ENCODE measurements around the gene CTXND1.
"Not testable (repeated sequence)": the region's sequence is repeated elsewhere in the genome, so short reads cannot be mapped to it uniquely, and the experiment has no call there.

Gene CTXND1

GRCh38 chr15:80252121-80252518 lies at the start of gene CTXND1:
CTXND1 (minus strand) TSS chr15:80252213; CDS start chr15:80201949, 50,264 bp downstream.
- DNase-seq (ENCODE audit: low read depth): no peak
- TF ChIP-seq, protein P1, sequence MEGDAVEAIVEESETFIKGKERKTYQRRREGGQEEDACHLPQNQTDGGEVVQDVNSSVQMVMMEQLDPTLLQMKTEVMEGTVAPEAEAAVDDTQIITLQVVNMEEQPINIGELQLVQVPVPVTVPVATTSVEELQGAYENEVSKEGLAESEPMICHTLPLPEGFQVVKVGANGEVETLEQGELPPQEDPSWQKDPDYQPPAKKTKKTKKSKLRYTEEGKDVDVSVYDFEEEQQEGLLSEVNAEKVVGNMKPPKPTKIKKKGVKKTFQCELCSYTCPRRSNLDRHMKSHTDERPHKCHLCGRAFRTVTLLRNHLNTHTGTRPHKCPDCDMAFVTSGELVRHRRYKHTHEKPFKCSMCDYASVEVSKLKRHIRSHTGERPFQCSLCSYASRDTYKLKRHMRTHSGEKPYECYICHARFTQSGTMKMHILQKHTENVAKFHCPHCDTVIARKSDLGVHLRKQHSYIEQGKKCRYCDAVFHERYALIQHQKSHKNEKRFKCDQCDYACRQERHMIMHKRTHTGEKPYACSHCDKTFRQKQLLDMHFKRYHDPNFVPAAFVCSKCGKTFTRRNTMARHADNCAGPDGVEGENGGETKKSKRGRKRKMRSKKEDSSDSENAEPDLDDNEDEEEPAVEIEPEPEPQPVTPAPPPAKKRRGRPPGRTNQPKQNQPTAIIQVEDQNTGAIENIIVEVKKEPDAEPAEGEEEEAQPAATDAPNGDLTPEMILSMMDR (conservative IDR thresholded peaks at IDR 0.05; ENCODE audit: low read length): no peak
- H3K4me3 ChIP-seq (ENCODE audit: low read length): no peak within 1 kb of the TSS; the same call in 1 of the 2 replicates

GRCh38 chr15:80301472-80301871 lies 49.5 kb upstream of the CTXND1 start:
- H3K4me3 ChIP-seq (ENCODE audit: low read length): no peak overlapping the region
- TF ChIP-seq, protein P1 (conservative IDR thresholded peaks at IDR 0.05; ENCODE audit: low read length): no peak
- no peak for DNase-seq (ENCODE audit: low read depth)

- not testable (repeated sequence) for DNase-seq (ENCODE audit: low read depth); H3K4me3 ChIP-seq (ENCODE audit: low read length)
Measured at GRCh38 chr15:80295777-80296176, 43.8 kb upstream of the CTXND1 start.

- DNase-seq (ENCODE audit: low read depth): no peak
- no peak overlapping the region for H3K4me3 ChIP-seq (ENCODE audit: low read length)
- TF ChIP-seq, protein P1 (conservative IDR thresholded peaks at IDR 0.05; ENCODE audit: low read length): no peak
Measured at GRCh38 chr15:80292079-80292478, 40.1 kb upstream of the CTXND1 start.

DNA sequence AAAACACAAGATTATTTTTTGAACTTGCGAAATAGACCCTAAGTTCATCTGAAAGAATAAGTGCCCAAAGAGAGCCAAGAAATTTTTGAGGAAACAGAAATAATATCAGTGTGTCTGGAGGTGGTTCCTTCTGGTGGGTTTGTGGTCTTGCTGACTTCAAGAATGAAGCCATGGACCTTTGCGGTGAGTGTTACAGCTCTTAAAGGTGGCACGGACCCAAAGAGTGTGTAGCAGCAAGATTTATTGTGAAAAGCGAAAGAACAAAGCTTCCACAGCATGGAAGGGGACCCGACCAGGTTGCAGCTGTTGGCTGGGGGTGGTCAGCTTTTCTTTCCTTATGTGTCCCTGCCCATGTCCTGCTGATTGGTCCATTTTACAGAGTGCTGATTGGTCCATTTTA lies 38.9 kb upstream of the CTXND1 start:
- not testable (repeated sequence) for DNase-seq (ENCODE audit: low read depth); H3K4me3 ChIP-seq (ENCODE audit: low read length)

GRCh38 chr15:80289528-80290495 lies 37.8 kb upstream of the CTXND1 start:
- no peak overlapping the region for H3K4me3 ChIP-seq (ENCODE audit: low read length)
- TF ChIP-seq, protein P1 (conservative IDR thresholded peaks at IDR 0.05; ENCODE audit: low read length): no peak
- DNase-seq (ENCODE audit: low read depth): no peak

- no peak overlapping the region for H3K4me3 ChIP-seq (ENCODE audit: low read length)
- TF ChIP-seq, protein P1 (conservative IDR thresholded peaks at IDR 0.05; ENCODE audit: low read length): no peak
- DNase-seq (ENCODE audit: low read depth): no peak
Measured at GRCh38 chr15:80288131-80288530, 36.1 kb upstream of the CTXND1 start.

DNA sequence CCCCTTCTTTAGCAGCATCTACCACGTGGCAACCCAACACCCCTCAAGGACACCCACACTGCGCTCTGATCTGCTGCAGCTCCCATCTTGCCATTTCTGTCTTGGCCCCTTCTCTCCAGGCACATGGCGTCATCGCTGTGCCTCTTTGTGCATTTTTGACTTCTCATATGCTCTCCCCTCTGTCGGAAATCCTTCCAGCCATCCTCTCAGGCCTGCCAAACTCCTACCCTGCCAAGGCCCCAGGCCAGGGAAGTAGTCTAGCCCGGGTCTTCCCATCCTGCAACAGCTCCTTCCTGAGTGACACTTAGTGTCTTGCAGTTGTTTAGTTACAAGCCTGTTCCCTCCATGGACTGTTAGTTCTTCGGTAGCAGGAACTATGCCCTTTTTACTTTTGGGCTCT lies 34.0 kb upstream of the CTXND1 start:
- H3K4me3 ChIP-seq (ENCODE audit: low read length): no peak overlapping the region
- TF ChIP-seq, protein P1 (conservative IDR thresholded peaks at IDR 0.05; ENCODE audit: low read length): no peak
- DNase-seq (ENCODE audit: low read depth): no peak
